T-helper 22 cell (primary cell): ENCODE measurements around the gene HPCA.

Source experiments
- DNase-seq: peaks from one replicate; pipeline ENCODE4 v3.0.0-alpha.2; 2020; ENCODE audit warnings: low read depth

HPCA gene

DNA sequence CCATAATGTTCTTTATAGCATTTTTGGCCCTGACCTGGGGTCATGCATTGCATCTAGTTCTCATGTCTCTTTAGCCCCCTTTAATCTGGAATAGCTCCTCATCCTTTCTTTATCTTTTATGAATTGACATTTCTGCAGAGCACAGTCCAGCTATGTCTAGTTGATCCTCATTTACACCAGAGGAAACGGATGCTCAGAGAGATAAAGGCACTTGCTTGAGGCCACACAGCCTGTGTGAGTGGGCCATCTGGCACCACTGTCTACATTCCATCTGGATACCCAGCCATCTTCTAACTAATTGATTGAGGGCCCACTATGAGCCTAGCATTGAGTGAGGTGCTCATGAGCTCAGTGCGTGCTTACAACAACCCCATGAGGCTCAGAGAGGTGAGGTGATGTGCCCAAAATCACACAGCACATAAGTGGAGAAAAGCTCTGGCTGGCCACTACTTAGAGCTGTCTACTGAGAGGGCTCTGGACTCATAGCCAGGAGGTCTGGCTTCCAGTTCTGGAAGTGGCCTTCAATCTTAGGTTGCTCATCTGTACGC, 3.5 kb downstream of the HPCA start:
- no peak for DNase-seq

- no peak for DNase-seq
Observed at GRCh38 chr1:32890516-32891240, 4.4 kb downstream of the HPCA start.

GRCh38 chr1:32891241-32891570, 4.9 kb downstream of the HPCA start:
- DNase-seq: no peak

- no peak for DNase-seq
Observed at GRCh38 chr1:32891630-32892029, 5.3 kb downstream of the HPCA start.

- DNase-seq: no peak
Observed at GRCh38 chr1:32892368-32893197, 6.3 kb downstream of the HPCA start.

DNA sequence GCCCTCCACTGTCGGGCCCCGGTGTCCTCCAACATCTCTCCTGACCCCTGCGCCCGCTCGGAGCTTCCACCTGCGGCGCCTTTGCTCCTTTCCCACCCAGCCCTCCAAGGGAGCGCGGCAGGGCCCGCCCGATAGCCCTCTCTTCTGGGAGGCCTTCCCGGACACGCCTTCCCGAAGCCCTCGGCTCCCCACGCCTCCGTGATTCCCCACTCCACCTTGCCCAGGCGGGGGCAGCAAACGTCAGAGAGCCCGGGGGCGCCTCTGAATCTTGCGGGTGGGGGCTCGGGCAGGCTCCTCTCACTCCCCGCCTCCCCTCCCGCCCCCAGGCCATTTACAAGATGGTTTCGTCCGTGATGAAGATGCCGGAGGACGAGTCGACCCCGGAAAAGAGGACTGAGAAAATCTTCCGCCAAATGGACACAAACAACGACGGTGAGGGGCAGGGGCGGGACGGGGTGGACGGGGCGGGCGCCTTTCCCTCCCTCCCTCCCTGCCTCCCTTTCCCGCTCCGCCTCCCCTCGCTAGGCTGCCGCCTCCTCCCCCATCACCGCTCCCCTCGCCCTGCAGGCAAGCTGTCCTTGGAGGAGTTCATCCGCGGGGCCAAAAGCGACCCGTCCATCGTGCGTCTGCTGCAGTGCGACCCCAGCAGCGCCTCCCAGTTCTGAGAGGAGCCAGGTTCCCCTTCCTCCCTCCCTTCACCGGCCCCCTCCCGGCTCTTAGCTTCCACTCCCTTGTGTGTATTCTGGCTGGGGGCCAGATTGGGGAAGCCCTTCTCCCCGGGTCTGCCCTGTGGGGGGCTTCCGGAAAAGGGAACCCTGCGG, 7.1 kb downstream of the HPCA start:
- no peak for DNase-seq

GRCh38 chr1:32894019-32894600, 7.8 kb downstream of the HPCA start:
- no peak for DNase-seq

DNA sequence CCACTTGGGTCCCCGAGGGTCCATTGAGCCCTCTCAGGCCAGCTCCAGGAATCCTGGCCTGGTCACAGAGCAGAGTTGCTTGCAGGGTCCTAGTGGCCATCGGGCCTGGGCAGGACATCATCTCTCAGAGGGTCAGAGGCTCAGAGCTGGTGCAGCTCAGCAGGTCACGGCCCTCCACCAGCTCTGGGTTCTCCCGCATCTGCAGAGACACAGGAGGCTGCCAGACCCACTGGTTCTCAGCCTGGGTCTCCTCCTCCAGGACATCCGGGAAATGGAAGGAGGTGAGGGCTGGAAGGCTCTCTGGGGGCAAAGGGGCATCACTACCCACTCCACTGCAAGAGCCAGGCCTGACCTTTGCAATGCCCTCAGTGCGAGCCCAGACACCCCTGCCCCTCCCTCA, 8.4 kb downstream of the HPCA start:
- no peak for DNase-seq

DNA sequence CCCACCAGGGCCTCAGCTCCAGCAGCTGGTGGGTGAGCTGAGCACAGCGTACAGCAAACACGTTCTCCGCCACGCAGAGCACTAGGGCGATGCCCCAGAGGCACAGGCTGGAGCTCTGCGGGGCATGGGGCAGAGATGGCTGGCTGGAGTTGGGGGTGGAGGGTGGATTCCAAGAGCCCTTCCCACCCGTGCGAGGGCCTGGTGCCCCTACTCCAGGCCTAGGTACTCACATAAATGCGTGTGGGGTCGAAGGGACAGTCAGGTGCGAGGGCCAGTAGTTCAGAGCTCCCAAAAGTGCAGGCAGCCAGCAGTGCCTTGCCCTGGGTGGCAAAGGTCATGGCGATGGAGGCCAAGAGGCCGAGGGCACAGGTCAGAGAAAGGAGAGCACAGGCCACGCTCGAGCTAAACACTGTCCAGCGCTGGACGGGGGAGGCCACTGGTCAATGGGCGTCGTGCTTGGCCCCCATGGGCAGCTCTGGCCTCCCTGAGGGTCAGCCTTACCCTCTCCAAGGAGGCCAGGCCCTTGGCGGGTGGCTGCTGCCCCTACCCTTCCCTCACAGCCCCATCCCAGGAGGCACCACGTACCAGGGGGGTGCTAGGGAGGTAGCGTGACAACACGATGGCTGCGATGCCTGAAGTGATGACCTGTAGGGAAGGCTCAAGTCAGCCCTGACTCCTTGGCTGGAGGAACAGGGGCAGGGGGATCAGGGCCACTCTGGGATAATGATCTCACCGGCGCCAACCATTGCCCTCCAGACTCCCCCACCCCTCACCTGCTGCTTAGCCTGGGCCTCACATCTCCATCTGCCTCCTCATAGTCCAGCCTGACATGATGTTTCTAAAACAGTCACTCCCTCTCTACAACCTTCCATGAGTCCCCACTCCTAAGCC, 9.3 kb downstream of the HPCA start:
- DNase-seq: no peak

DNA sequence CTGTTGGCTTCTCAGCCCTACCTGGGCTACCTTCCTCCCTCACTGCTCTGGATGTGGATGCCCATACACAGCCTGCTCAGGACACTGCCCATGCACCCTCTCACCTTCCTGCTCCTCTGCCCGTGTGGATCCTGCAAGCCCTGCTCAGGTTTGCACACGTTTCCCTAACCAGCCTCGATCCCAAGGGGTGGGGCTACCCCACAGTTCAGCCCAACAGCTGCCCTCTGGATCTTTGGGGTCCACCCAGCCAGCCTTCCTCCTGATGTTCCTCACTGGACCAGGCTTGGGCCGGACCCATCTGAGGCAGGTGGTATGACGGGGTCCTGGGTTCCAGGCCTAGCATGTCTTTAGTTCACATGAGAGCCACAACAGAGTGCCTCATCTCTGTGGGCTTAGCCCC, 10.2 kb downstream of the HPCA start:
- no peak for DNase-seq

GRCh38 chr1:32897082-32898049, 11.1 kb downstream of the HPCA start:
- no peak for DNase-seq

GRCh38 chr1:32898056-32898455, 11.8 kb downstream of the HPCA start:
- DNase-seq: no peak

GRCh38 chr1:32898958-32899357, 12.7 kb downstream of the HPCA start:
- no peak for DNase-seq

DNA sequence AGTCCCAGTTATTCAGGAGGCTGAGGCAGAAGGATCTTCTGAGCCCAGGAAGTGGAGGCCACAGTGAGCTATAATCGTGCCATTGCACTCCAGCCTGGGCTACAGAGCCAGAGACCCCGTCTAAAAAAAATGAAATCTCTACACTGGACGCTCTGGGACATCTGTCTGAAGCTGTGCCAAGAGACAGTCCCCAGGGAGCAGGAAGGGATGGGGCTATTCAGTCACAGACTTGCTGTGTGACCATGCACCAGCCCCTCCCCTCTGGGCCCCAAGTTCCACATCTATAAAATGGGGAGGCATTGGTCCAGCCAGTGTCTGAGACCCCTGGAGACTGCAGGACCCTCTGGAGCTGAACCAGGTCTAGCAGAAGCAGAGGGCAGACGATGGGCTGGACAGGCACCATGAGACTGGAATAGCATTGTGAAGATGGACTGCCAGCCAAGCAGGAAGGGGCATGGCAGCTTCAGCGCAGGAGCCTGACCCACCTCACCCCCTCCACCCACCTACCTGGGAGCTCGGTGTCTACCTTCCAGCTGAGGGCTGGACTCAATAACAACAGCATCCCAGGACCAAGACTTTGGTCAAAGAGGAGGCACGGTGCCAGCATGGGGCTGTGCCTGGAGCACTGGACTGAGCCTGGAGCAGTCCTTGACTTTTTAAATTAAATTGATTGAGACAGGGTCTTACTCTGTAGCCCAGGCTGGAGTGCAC, 13.4 kb downstream of the HPCA start:
- DNase-seq: no peak

DNA sequence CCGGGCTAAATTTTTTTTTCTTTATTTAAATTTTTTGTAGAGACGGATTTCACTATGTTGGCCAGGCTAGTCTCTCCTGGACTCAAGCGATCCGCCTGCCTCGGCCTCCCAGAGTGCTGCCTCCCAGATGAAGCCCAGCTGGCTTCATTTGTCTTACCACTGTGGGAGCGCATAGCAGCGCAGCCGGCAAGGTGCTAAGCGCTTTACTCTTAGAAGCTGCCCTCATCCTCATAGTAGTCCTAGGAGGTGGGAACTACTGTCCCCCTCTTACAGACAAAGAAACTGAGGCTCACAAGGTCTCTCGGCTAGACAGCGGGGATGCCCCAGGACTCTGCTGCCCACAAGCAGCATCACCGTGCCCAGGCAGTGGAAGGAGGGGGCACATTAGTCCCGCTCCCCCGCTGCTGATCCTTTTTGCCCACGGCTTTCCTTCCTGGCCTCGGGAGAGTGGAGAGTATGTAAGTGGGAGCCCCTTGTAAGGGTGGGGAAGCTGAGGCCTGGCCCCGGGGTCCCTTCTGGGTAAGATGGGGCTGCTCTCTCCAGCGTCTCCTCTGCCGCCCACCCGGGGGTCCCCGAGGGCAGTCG, 14.2 kb downstream of the HPCA start:
- no peak for DNase-seq

GRCh38 chr1:32900956-32901822, 14.9 kb downstream of the HPCA start, which contains the start of gene TMEM54:
Gene TMEM54, minus strand, starts transcription at chr1:32901389. Its CDS starts 151 bp downstream, at chr1:32901238.
- no peak for DNase-seq

DNA sequence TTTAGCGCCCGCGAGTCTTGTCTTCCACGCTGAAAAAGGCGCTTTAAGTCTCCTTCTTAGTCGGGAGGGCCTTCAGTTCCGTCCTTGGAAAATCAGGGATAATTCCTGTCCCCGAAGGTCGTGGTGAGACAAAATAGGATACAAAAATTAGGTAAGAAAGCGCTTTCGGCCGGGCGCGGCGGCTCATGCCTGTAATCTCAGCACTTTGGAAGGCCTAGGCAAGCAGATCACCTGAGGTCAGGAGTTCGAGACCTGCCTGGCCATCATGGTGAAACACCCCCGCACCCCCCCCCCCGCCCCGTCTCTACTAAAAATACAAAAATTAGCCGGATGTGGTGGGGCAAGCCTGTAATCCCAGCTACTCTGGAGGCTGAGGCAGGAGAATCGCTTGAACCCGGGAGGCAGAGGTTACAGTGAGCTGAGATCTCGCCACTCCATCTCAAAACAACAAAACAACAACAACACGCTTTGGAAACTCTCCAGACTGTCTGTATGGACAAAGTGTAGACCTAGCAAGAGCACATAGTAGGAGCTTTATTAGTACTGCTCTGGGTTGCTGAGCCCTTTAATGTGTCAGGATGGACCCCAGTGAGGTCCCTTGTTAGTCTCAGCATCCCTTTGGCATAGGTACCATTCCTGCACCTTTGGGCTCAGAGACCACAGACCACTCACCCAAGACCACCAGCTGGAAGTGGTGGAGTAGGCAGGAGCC, 15.7 kb downstream of the HPCA start:
- DNase-seq: no peak
